GM21381 (cell line): ENCODE measurements around the gene SLC25A47.

ENCODE experiments used
- ATAC-seq: cut with Tn5 transposase; IDR thresholded peaks from one replicate; pipeline ENCODE4 v1.9.1; 2021; ENCODE audit warnings: mild to moderate bottlenecking, moderate library complexity; ENCODE audit not compliant: unreplicated experiment

Gene SLC25A47

GRCh38 chr14:100322138-100322957 lies 791 bp upstream of the SLC25A47 start:
- no peak for ATAC-seq

DNA sequence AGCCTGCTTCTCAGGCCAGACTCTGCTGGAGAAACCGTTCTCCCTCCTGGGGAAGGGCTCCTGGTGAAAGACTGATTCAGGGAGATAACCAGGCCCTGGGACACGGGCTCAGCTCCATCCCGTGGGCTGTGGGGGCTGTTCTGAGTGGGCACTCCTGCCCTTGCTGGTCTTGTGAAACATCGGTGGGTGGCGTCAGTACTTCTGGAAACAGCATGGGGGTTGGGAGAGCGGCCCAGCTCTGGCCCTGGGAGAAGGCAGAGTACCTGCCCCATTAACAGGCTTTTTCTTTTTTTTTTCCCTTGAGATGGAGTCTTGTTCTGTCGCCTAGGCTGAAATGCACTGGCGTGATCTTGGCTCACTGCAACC lies 786 bp downstream of the SLC25A47 start:
- no peak for ATAC-seq

DNA sequence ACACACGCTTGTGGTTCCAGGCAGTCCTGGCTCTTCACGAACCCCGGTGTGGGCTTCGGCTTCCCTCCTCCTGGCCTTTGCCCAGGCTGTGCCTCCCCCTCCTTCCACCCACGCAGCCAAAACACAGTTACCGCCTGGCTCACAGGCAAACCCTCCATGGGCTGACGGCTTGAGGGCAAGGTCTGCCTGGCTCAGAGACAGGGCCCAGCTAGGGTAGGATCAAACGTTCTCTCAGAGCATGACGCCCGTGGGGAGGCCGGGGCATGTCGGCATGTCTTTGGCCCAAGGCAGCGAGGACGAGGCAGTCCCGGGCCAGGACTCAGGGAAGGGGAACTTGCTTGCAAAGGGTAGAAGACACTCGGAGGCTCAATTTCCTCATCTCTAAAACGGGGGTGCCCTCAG lies 2.1 kb downstream of the SLC25A47 start:
- no peak for ATAC-seq

DNA sequence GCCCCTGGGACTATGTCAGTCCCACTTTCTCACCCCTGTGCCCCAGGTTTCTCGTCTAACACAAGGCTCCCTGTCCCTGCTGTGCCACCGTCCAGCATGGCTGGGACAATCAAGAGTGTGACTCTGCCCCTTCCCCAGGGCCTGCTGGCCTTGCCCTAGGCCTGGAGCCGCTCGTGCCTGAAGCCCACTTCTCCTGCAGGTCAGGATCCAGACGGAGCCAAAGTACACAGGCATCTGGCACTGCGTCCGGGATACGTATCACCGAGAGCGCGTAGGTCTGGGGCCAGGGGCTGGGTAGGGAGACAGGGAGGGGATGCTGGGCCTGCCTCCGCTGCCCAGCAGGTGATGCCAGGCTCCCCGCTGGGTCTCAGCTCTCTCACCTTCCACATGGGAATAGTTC lies 2.8 kb downstream of the SLC25A47 start:
- ATAC-seq = no peak

DNA sequence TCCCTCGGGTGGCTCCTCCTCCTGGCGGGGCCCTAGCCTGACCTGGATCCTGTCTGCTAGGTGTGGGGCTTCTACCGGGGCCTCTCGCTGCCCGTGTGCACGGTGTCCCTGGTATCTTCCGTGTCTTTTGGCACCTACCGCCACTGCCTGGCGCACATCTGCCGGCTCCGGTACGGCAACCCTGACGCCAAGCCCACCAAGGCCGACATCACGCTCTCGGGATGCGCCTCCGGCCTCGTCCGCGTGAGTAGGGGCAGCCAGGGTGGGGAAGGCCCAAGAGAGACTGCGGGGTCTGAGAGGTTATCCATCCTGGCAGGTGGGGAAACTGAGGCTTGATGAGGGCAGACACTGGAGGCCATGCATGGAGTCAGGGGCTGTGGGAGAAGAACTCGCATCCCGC lies 4.0 kb downstream of the SLC25A47 start:
- no peak for ATAC-seq

DNA sequence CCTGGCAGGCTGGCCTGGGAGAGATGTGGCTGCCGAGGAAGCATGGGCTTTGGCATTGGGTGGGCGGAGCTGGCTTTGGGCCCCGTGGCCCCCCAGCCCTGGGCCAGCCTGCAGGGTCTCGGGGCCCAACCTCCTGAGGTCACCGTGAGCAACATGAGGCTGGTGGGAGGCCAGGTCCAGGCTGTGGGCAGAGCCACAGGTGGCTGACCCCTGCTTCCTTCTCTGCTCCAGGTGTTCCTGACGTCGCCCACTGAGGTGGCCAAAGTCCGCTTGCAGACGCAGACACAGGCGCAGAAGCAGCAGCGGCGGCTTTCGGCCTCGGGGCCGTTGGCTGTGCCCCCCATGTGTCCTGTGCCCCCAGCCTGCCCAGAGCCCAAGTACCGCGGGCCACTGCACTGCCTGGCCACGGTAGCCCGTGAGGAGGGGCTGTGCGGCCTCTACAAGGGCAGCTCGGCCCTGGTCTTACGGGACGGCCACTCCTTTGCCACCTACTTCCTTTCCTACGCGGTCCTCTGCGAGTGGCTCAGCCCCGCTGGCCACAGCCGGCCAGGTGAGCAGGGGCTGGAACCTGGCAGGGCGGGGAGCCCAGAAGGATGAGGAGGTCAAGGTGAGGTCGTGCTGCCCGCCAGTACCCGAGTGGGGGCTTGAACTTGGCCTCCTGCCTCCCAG lies 5.5 kb downstream of the SLC25A47 start:
- no peak for ATAC-seq

DNA sequence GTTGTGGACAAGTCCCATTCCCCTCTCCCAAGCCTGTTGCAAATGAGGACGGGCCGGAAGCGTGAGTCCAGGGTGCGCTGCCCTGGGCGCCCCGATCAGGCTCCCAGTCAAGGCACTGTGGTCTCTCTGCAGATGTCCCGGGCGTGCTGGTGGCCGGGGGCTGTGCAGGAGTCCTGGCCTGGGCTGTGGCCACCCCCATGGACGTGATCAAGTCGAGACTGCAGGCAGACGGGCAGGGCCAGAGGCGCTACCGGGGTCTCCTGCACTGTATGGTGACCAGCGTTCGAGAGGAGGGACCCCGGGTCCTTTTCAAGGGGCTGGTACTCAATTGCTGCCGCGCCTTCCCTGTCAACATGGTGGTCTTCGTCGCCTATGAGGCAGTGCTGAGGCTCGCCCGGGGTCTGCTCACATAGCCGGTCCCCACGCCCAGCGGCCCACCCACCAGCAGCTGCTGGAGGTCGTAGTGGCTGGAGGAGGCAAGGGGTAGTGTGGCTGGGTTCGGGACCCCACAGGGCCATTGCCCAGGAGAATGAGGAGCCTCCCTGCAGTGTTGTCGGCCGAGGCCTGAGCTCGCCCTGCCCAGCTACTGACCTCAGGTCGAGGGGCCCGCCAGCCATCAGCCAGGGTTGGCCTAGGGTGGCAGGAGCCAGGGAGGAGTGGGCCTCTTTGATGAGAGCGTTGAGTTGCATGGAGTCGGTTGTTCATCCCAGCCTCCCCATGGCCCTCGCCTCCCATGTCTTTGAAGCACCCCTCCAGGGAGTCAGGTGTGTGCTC lies 6.3 kb downstream of the SLC25A47 start:
- no peak for ATAC-seq

- no peak for ATAC-seq
These were observed 6.8 kb downstream of the SLC25A47 start for GRCh38 chr14:100330007-100330344.

- ATAC-seq = no peak
These were observed 7.3 kb downstream of the SLC25A47 start for GRCh38 chr14:100330388-100330931.

DNA sequence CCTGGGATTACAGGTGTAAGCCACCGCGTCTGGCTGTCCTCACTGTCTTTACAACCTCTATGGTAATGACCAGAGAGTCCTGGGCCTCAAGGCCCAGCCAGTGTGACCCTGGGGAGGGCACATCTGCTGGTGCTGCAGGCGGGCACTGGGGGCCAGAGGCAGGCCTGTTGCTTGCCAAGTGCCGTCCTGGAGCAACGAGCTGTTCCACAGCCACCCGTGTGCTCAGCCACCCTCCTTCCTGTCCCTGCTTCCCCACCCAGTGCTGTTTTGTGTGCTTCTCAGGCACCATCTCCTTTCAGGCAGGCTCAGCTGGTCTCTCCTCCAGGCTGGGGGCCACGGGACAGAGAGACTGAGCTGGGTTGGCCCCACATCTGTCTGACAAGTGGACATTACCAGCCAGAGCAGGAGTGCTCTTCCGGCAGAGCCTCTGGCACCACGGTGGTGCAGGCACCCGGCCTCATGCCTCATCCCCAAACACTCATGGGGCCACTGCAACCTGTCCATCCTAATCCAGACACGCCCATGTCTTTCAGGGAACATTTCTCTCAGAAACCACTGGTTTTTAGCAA lies 9.0 kb downstream of the SLC25A47 start:
- ATAC-seq = no peak

- ATAC-seq = peak; percentile 73
These were observed 9.7 kb downstream of the SLC25A47 start for GRCh38 chr14:100332797-100333196.

DNA sequence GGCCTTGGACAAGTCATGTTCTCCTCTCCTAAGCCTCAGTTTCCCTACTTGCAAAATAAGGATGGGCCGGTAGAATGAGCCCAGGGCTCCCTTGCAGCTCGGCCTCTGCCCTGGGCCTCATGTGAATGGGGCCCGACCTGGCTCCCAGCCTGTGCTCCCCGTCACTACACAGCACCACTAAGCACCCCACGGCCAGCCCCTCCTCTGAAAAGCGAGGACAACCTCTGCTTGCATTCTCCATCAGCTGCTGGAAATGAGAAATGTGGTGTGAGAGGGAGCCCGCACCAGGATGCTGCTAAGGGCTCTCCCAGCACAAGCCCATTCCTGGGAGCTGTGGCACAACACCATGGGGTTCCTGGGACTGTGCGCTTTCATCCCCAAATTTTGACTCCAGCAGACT lies 10.2 kb downstream of the SLC25A47 start:
- no peak for ATAC-seq

GRCh38 chr14:100333827-100334226 lies 10.7 kb downstream of the SLC25A47 start:
- no peak for ATAC-seq

GRCh38 chr14:100334904-100335303 lies 11.8 kb downstream of the SLC25A47 start:
- ATAC-seq = no peak

GRCh38 chr14:100336618-100337530 lies 13.7 kb downstream of the SLC25A47 start:
- ATAC-seq = no peak

DNA sequence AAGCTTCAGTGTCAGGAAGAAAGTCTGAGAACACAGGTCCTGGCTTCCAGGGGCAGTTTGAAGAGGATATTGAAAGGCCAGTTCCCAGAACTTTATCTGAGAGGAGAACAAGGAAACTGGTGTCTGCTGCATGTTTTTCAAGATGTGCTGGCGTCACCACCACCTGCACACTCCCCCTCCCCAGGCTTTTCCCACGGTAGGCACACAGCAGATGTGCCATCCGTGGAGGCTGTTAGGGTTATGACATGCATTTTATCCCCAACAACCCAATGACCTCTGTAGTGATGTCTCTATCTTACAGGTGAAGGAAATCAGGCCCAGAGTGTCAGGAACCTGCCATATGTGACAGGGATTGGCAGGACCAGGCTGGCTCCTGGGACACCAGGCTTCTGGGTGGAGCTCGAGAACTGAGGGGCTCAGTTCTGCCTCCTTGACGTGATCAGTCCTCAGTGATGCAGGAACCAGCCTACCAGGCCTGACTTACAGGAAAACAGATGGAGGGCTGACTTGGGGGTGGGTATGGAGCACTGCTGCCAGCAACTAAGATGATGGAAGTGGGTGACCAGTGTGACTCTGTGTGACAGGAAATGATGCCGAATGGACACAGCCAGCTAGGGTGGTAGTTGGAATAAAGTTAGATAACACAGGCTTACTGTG lies 16.8 kb downstream of the SLC25A47 start:
- ATAC-seq = no peak

DNA sequence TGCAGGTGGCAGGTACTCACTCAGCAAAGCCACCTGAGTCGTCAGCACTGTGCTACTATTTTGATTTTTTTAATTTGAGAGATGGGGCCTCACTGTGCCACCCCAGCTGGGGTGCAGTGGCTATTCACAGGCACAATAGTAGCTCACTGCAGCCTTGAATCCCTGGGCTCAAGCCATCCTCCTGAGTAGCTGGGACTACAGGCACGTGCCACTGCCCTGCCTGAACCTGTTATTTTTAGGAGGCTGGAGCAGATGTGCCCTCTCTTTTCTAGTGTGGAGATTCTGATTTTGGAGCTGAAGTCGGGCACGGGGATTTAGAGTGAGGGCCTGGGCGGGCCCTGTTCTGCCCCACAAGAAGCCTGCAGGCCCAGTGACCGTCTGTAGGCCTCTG lies 17.3 kb downstream of the SLC25A47 start:
- no peak for ATAC-seq

DNA sequence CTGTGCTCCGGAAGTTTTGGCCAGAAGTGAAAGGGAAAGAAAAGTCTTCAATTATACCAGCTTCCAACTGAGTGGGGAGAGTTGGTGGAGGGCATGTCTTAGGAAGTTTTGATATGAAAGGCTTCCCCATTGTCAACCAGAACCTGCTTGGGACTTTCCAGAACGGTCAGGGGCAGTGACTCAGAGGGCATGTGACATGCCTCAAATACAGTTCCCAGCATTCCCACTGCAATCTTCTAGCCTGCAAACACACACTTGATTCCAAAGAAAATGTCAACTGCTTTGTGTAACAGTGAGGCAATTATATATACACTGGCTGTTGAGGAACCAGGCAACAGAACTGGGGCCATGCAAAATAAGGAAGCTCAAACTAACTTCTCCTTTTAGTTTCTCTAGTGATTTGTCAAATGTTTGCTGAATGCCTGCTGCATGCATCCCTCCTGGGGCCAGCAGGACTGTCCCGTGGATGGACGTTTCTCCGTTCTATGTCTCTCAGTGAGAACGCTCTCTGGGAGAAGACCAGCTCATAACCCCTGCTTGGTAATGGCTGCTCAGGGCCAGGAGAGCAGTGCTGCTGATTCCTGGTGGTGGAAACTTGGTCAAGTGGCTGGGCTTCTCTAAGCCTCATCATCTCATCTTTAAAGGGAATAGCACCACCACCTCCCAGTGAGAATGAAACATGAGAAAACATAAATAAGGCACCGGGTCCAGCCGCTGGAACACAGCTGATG lies 18.3 kb downstream of the SLC25A47 start:
- ATAC-seq = no peak

DNA sequence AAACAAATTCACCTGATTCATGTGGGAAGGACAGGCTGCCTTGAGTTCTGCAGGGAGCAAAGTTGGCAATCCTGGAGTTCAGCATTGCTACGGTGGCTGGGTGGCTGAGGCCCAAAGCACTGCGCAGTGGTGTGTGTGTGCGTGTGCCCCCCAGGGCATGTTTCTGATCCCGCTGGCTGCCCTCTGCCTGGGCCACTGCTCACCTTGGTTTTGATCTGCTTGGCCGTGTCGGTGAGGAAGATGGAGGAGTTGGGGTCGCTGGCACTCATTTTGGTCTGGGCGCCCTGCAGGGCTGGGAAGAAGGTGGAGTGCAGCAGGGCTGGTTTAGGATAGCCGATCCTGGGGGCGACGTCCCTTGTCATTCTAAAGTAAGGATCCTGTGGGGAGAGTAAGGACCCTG lies 19.1 kb downstream of the SLC25A47 start:
- no peak for ATAC-seq
